GM10847 (cell line): Measurements from ENCODE around the gene UNG.

ENCODE experiments used
- POLR2A ChIP-seq: IDR thresholded peaks from 2 replicates; pipeline ENCODE4 v1.6.1; 2011; ENCODE audit not compliant: insufficient read length; ENCODE audit errors: extremely low read depth

UNG gene

GRCh38 chr12:109130297-109131153, 33.1 kb downstream of the UNG start:
- TF ChIP-seq POLR2A, result no peak

GRCh38 chr12:109131154-109132050, 34.0 kb downstream of the UNG start:
- no peak for TF ChIP-seq POLR2A

GRCh38 chr12:109134186-109134917, 37.0 kb downstream of the UNG start:
- TF ChIP-seq POLR2A, result no peak

- no peak for TF ChIP-seq POLR2A
These were observed 39.7 kb downstream of the UNG start for GRCh38 chr12:109137055-109137454.

GRCh38 chr12:109139360-109139759, 42.0 kb downstream of the UNG start:
- no peak for TF ChIP-seq POLR2A

- TF ChIP-seq POLR2A, result no peak
These were observed 42.4 kb downstream of the UNG start for GRCh38 chr12:109139791-109140190.

- no peak for TF ChIP-seq POLR2A
These were observed 43.2 kb downstream of the UNG start for GRCh38 chr12:109140560-109140959.

- TF ChIP-seq POLR2A, result no peak
These were observed 46.8 kb downstream of the UNG start for GRCh38 chr12:109144224-109144623.

- TF ChIP-seq POLR2A, result no peak
These were observed 50.6 kb downstream of the UNG start for GRCh38 chr12:109147954-109148353.

GRCh38 chr12:109150124-109150640, 52.8 kb downstream of the UNG start:
- TF ChIP-seq POLR2A, result no peak

- TF ChIP-seq POLR2A, result no peak
These were observed 54.1 kb downstream of the UNG start for GRCh38 chr12:109151457-109151856.

GRCh38 chr12:109153821-109154441, 56.5 kb downstream of the UNG start:
- TF ChIP-seq POLR2A, result no peak

GRCh38 chr12:109154451-109155438, 57.3 kb downstream of the UNG start:
- no peak for TF ChIP-seq POLR2A
